IMR-90 (cell line): Measurements from ENCODE around the gene IL11. TPM values are rescaled to one million over a fixed set of nuclear protein-coding genes. Genes with fewer than 3 reads are reported as not detected.

Source experiments
- ATAC-seq: fragments of 200-7000 bp; cut with Tn5 transposase; 2 replicates; pipeline ENCODE4 v1.9.1; 2020; ENCODE audit warnings: low read depth, mild to moderate bottlenecking, moderate library complexity
- BruUV-seq: library from RNA; stranded (reverse); fragments of 400-500 nt; replicated peaks from 2 replicates; lab custom pipeline; 2021; lab: Mats Ljungman, UMichigan
- CTCF ChIA-PET: fragments of 300-600 bp; formaldehyde crosslinking; extraction: SDS; loops from one replicate; lab custom pipeline; 2021; ENCODE audit warnings: antibody characterized with exemption; lab: Yijun Ruan, JAX
- POLR2A ChIA-PET: fragments of 300-600 bp; sonication (Branson Sonifier 250); formaldehyde crosslinking; loops from one replicate; lab custom pipeline; 2022; ENCODE audit warnings: antibody characterized with exemption; ENCODE audit not compliant: unreplicated experiment; lab: Charles Lee
- DNase-seq: peaks from one replicate; pipeline ENCODE4 v3.0.0; 2013
- H2AFZ ChIP-seq: replicated peaks from 2 replicates; pipeline ENCODE3; 2013; ENCODE audit warnings: low read length, mild to moderate bottlenecking; ENCODE audit not compliant: poor library complexity
- H2AK5ac ChIP-seq: 2 replicates; pipeline ENCODE4 v1.6.1; 2013; ENCODE audit warnings: low read depth, low read length, inconsistent platforms
- H2AK9ac ChIP-seq: replicated peaks from 2 replicates; pipeline ENCODE3; 2013; ENCODE audit warnings: mild to moderate bottlenecking, low read depth, low read length, moderate library complexity; ENCODE audit not compliant: poor library complexity
- H2BK120ac ChIP-seq: 2 replicates; pipeline ENCODE4 v1.6.1; 2013; ENCODE audit warnings: low read depth, low read length, inconsistent platforms
- H2BK15ac ChIP-seq: 3 replicates; pipeline ENCODE4 v1.6.1; 2013; ENCODE audit warnings: low read depth, low read length, inconsistent platforms
- H2BK20ac ChIP-seq: 2 replicates; pipeline ENCODE4 v1.6.1; 2013; ENCODE audit warnings: low read depth, mild to moderate bottlenecking, inconsistent platforms, low read length, moderate library complexity
- H2BK5ac ChIP-seq: 2 replicates; pipeline ENCODE4 v1.6.1; 2013; ENCODE audit warnings: mild to moderate bottlenecking, low read depth, low read length, inconsistent platforms; ENCODE audit not compliant: poor library complexity, severe bottlenecking
- H3K14ac ChIP-seq: replicated peaks from 2 replicates; pipeline ENCODE4 v1.6.1; 2013; ENCODE audit warnings: low read depth, low read length, inconsistent platforms
- H3K18ac ChIP-seq: 2 replicates; pipeline ENCODE4 v1.6.1; 2013; ENCODE audit warnings: low read depth, low read length, control low read depth
- H3K23ac ChIP-seq: 2 replicates; pipeline ENCODE4 v1.6.1; 2013; ENCODE audit warnings: low read depth, low read length, inconsistent platforms
- H3K27ac ChIP-seq: 2 replicates; pipeline ENCODE4 v1.5.1; 2013; ENCODE audit warnings: mild to moderate bottlenecking, control low read depth, low read length; ENCODE audit not compliant: insufficient read depth
- H3K27me3 ChIP-seq: 2 replicates; pipeline ENCODE4 v1.6.1; 2013; ENCODE audit warnings: low read length; ENCODE audit not compliant: control insufficient read depth, insufficient read depth
- H3K36me3 ChIP-seq: 2 replicates; pipeline ENCODE4 v1.6.1; 2013; ENCODE audit warnings: low read length, mixed read lengths; ENCODE audit not compliant: control insufficient read depth, insufficient read depth
- H3K4ac ChIP-seq: 2 replicates; pipeline ENCODE4 v1.6.1; 2013; ENCODE audit warnings: low read depth, low read length, inconsistent platforms
- H3K4me1 ChIP-seq: 2 replicates; pipeline ENCODE4 v1.6.1; 2013; ENCODE audit warnings: low read length, mixed read lengths; ENCODE audit not compliant: control insufficient read depth, insufficient read depth
- H3K4me2 ChIP-seq: 2 replicates; pipeline ENCODE4 v1.6.1; 2013; ENCODE audit warnings: low read depth, mild to moderate bottlenecking, control low read depth, low read length, moderate library complexity
- H3K4me3 ChIP-seq: 2 replicates; pipeline ENCODE4 v1.5.1; 2013; ENCODE audit warnings: low read depth, mild to moderate bottlenecking, control low read depth, low read length, moderate library complexity; ENCODE audit not compliant: insufficient read depth
- H3K56ac ChIP-seq: 2 replicates; pipeline ENCODE4 v1.6.1; 2013; ENCODE audit warnings: low read length, inconsistent platforms; ENCODE audit not compliant: insufficient read depth; ENCODE audit errors: extremely low read depth
- H3K79me1 ChIP-seq, 2 experiments: 2 replicates each; pipeline ENCODE4 v1.6.1; 2013; ENCODE audit warnings: low read length in 2 of 2, inconsistent platforms in 1 of 2, low read depth in 1 of 2
- H3K9ac ChIP-seq: 2 replicates; pipeline ENCODE4 v1.6.1; 2013; ENCODE audit warnings: low read depth, low read length, control low read depth
- H3K9me1 ChIP-seq: 2 replicates; pipeline ENCODE4 v1.6.1; 2013; ENCODE audit warnings: low read length, inconsistent platforms; ENCODE audit not compliant: insufficient read depth
- H3K9me3 ChIP-seq: 2 replicates; pipeline ENCODE4 v1.6.1; 2013; ENCODE audit warnings: low read length; ENCODE audit not compliant: control insufficient read depth, insufficient read depth
- H4K20me1 ChIP-seq: 2 replicates; pipeline ENCODE4 v1.6.1; 2013; ENCODE audit warnings: low read length, inconsistent platforms; ENCODE audit not compliant: insufficient read depth
- H4K5ac ChIP-seq: 2 replicates; pipeline ENCODE4 v1.6.1; 2013; ENCODE audit warnings: mild to moderate bottlenecking, low read depth, low read length, control low read depth
- H4K8ac ChIP-seq, 2 experiments: 2 replicates each; pipeline ENCODE4 v1.6.1; 2013; ENCODE audit warnings: low read depth in 2 of 2, low read length in 2 of 2, control low read depth in 1 of 2, inconsistent platforms in 1 of 2
- H4K91ac ChIP-seq: 2 replicates; pipeline ENCODE4 v1.6.1; 2013; ENCODE audit warnings: low read depth, low read length, inconsistent platforms; ENCODE audit not compliant: insufficient read depth
- BHLHE40 ChIP-seq: fragments of 150-350 bp; IDR thresholded peaks from 2 replicates; pipeline ENCODE4 v1.6.1; 2016; ENCODE audit warnings: mild to moderate bottlenecking, low read depth, low read length
- CTCF ChIP-seq: conservative IDR thresholded peaks from 2 replicates; pipeline ENCODE4 v1.5.1; 2012; ENCODE audit warnings: mild to moderate bottlenecking, low read depth, low read length, improper control_type of control experiment
- MAFK ChIP-seq: IDR thresholded peaks from 2 replicates; pipeline ENCODE4 v1.6.1; 2012; ENCODE audit warnings: low read depth, low read length, improper control_type of control experiment
- MAZ ChIP-seq: IDR thresholded peaks from 2 replicates; pipeline ENCODE4 v1.6.1; 2012; ENCODE audit warnings: low read depth, mild to moderate bottlenecking, low read length, improper control_type of control experiment, moderate library complexity, borderline replicate concordance
- MXI1 ChIP-seq: IDR thresholded peaks from 2 replicates; pipeline ENCODE4 v1.6.1; 2012; ENCODE audit warnings: low read depth, mild to moderate bottlenecking, low read length, moderate library complexity, borderline replicate concordance
- RAD21 ChIP-seq: IDR thresholded peaks from 2 replicates; pipeline ENCODE4 v1.6.1; 2012; ENCODE audit warnings: low read length, improper control_type of control experiment
- WGBS, 2 experiments: methylation state at CpG; one replicate each; pipeline versions ENCODE4 v1.1.5 to v1.1.7; 2013; ENCODE audit warnings: missing lambda C conversion rate in 2 of 2; ENCODE audit not compliant: insufficient read length in 1 of 2; ENCODE audit errors: extremely low coverage in 2 of 2; 5-methylcytosine and 5-hydroxymethylcytosine counted together
- dilution Hi-C: fragments of 300-500 bp; cut with HindIII; formaldehyde crosslinking; loops from one replicate; pipeline ENCODE4 v1.14.3; 2018; ENCODE audit warnings: low sequenced_read_pairs; ENCODE audit not compliant: unreplicated experiment
- in situ Hi-C: fragments of 300-500 bp; cut with MboI; formaldehyde crosslinking; loops from 3 replicates; pipeline ENCODE4 v1.14.3; 2019; ENCODE audit warnings: low sequenced_read_pairs, inconsistent platforms, mixed read lengths
- intact Hi-C: fragments of 100-400 bp; cut with micrococcal nuclease; formaldehyde crosslinking; loops from 2 replicates; pipeline ENCODE4 v1.10.0; 2022
- polyA plus RNA-seq, 3 experiments: library from polyadenylated mRNA; depleted of rRNA; stranded (reverse); fragments of >200 nt; gene quantifications; 2 replicates each; pipeline ENCODE4 v1.2.3, GENCODE V29; 2012; ENCODE audit warnings: low replicate concordance in 1 of 3
- total RNA-seq: library from RNA; depleted of rRNA; stranded (reverse); fragments of >200 nt; gene quantifications from 2 replicates; pipeline ENCODE4 v1.2.3, GENCODE V29; 2012
- TF ChIP-seq, protein P1 (sequence below): fragments of 150-350 bp; IDR thresholded peaks from 2 replicates; pipeline ENCODE4 v1.6.1; 2017; ENCODE audit warnings: mild to moderate bottlenecking, antibody characterized with exemption, low read length, low read depth

IL11 gene
- total and polyA plus RNA-seq, 2 of the 4 experiments (the other 2 are of a cell fraction) = 14.3 to 33.6 TPM

- peaks cover 19% of the 10 kb centered on the region for H3K9me1 ChIP-seq
- TF ChIP-seq MAFK (no peak), CTCF (0 out of 2 replicates have a peak, but pooled peaks have one; percentile 3), RAD21 (no peak), MXI1 (peak; percentile 67; the same call in 1 of the 2 replicates), MAZ (peak; percentile 98), BHLHE40 (peak; percentile 97)
- TF ChIP-seq, protein P1, sequence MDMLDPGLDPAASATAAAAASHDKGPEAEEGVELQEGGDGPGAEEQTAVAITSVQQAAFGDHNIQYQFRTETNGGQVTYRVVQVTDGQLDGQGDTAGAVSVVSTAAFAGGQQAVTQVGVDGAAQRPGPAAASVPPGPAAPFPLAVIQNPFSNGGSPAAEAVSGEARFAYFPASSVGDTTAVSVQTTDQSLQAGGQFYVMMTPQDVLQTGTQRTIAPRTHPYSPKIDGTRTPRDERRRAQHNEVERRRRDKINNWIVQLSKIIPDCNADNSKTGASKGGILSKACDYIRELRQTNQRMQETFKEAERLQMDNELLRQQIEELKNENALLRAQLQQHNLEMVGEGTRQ = peak; percentile 97
- peak overlapping the region; percentile 83 for H2BK20ac ChIP-seq
- in situ Hi-C loops (no loop called here), dilution Hi-C loops (no loop called here), intact Hi-C loops (loop anchor here (5.0 kb wide), 1 partner anchor 94 kb away; no protein-coding TSS in a partner anchor)
- peak; percentile 99 for DNase-seq
- WGBS, 2 experiments = 0% methylated on average over 36 of the region's 72 CpGs; no CpG with 5 or more reads in 1 of the 2 experiments
- H4K91ac ChIP-seq = peak overlapping the region; percentile 100
- peaks cover 20% of the 10 kb centered on the region for H3K36me3 ChIP-seq
- BruUV-seq = no TSS peak
- H4K20me1 ChIP-seq = peaks cover 37% of the 10 kb centered on the region
- H2AK5ac ChIP-seq = peak overlapping the region; percentile 99
- peak overlapping the region; percentile 94 for H3K27ac ChIP-seq
- peak overlapping the region; percentile 100 for H4K8ac ChIP-seq
- H3K18ac ChIP-seq = peak overlapping the region; percentile 96
- H3K9ac ChIP-seq = peak overlapping the region; percentile 63
- peak overlapping the region; percentile 87 for H3K4me2 ChIP-seq
- peak overlapping the region; percentile 95 for H3K56ac ChIP-seq
- peak overlapping the region; percentile 100 for H2AK9ac ChIP-seq
- H2BK5ac ChIP-seq = peak overlapping the region; percentile 94
- peak overlapping the region; percentile 99 for H4K5ac ChIP-seq
- no peaks in the 10 kb centered on the region for H3K27me3 ChIP-seq
- ChIA-PET POLR2A (interaction anchor here (0.5 to 1.4 kb wide), 6 partner anchors 10 to 248 kb away, joined by 3 to 9 read pairs (median 4); no protein-coding TSS in a partner anchor), CTCF (no interaction called here)
- peak overlapping the region; percentile 96 for H3K23ac ChIP-seq
- peak overlapping the region; percentile 96 for H2AFZ ChIP-seq
- peak overlapping the region; percentile 64 for H3K4me3 ChIP-seq
- peak overlapping the region; percentile 100 for H2BK15ac ChIP-seq
- peak overlapping the region; percentile 98 for H2BK120ac ChIP-seq
- peak overlapping the region; percentile 99 for H3K14ac ChIP-seq
- H3K4ac ChIP-seq = peak overlapping the region; percentile 100
- peak; percentile 92 for ATAC-seq
- peaks cover 5 to 32% of the 10 kb centered on the region in 2 experiments; a peak in 3 of 4 replicates for H3K79me1 ChIP-seq
- H3K9me3 ChIP-seq = no peaks in the 10 kb centered on the region
- peaks cover 17% of the 10 kb centered on the region for H3K4me1 ChIP-seq
These were observed 37.7 kb upstream of the IL11 start for GRCh38 chr19:55407800-55408532.
